Measurements from ENCODE around the gene DENND1C.

The DENND1C gene

GRCh38 chr19:6424195-6424938 lies 57.2 kb downstream of the DENND1C start, which contains the start of gene KHSRP:
KHSRP (minus strand) TSS chr19:6424811; CDS start chr19:6424701, 110 bp downstream.
- peak in 1 of 2 donors; percentile 36 for DNase-seq (ENCODE audit: low read depth in 2 of 2)

GRCh38 chr19:6423499-6424194 lies 57.9 kb downstream of the DENND1C start:
- no peak for DNase-seq (ENCODE audit: low read depth in 2 of 2)

GRCh38 chr19:6421075-6422014 lies 60.2 kb downstream of the DENND1C start:
- DNase-seq (ENCODE audit: low read depth in 2 of 2) = no peak

- DNase-seq (ENCODE audit: low read depth in 2 of 2) = no peak
These were observed 63.0 kb downstream of the DENND1C start for GRCh38 chr19:6418562-6418932.

- no peak for DNase-seq (ENCODE audit: low read depth in 2 of 2)
These were observed 63.6 kb downstream of the DENND1C start for GRCh38 chr19:6417713-6418561.

All from stimulated activated CD8-positive, alpha-beta memory T cell treated with anti-CD3 and anti-CD28 coated beads, Interleukin-7, amount 100 ng/mL, for 4 hours (primary cell).